K562 (cell line): Measurements from ENCODE around the gene COG7. TPM values are rescaled to one million over a fixed set of nuclear protein-coding genes. Genes with fewer than 3 reads are reported as not detected.

Experiments used
- ATAC-seq: fragments of 200-7000 bp; cut with Tn5 transposase; 3 replicates; pipeline ENCODE4 v1.9.1; 2020; ENCODE audit warnings: moderate library complexity
- BruUV-seq: library from RNA; stranded (reverse); fragments of 400-500 nt; replicated peaks from 2 replicates; lab custom pipeline; 2021; lab: Mats Ljungman, UMichigan
- CTCF ChIA-PET: fragments of 300-600 bp; formaldehyde crosslinking; extraction: SDS; loops from one replicate; lab custom pipeline; 2021; ENCODE audit warnings: low intra/inter-chr PET ratio; lab: Yijun Ruan, JAX
- POLR2A ChIA-PET: fragments of 300-600, 350-650 bp; sonication (Branson Sonifier 250); formaldehyde crosslinking; extraction: SDS; loops from one replicate; lab custom pipeline; 2021; ENCODE audit warnings: antibody characterized with exemption, inconsistent platforms; lab: Yijun Ruan, JAX
- DNase-seq, 4 experiments: peaks; one replicate each; pipeline versions ENCODE4 v3.0.0 to v3.0.0-alpha.2; 2011 to 2018; ENCODE audit warnings: low spot score in 3 of 4, mixed read lengths in 3 of 4; ENCODE audit errors: extremely low read depth in 1 of 4
- FAIRE-seq: peaks from 2 replicates; lab custom pipeline; 2011; peaks lifted over from hg19 to GRCh38; lab: Jason Lieb, UNC
- H2AFZ ChIP-seq: 2 replicates; pipeline ENCODE4 v1.6.0; 2011; ENCODE audit warnings: low read depth, low read length, control low read depth, inconsistent platforms
- H3K27ac ChIP-seq: fragments of 200-600 bp; 3 replicates; pipeline ENCODE4 v1.8.0; 2011; ENCODE audit warnings: low read depth, mild to moderate bottlenecking, control low read depth, inconsistent platforms, low read length, moderate library complexity, mixed read lengths; ENCODE audit errors: extremely low read depth
- H3K27me3 ChIP-seq, 2 experiments: fragments of 300-600 bp in 1 of 2; 2 replicates in 1 of 2; 3 replicates in 1 of 2; pipeline versions ENCODE4 v1.6.0 to v1.8.0; 2011; ENCODE audit warnings: inconsistent platforms in 2 of 2, low read length in 2 of 2, mild to moderate bottlenecking in 1 of 2, mixed read lengths in 1 of 2, moderate library complexity in 1 of 2; ENCODE audit not compliant: control insufficient read depth in 2 of 2, insufficient read depth in 2 of 2
- H3K36me3 ChIP-seq: fragments of 300-600 bp; 3 replicates; pipeline ENCODE4 v1.8.0; 2011; ENCODE audit warnings: mild to moderate bottlenecking, low read length, inconsistent platforms; ENCODE audit not compliant: control insufficient read depth, insufficient read depth
- H3K4me1 ChIP-seq, 2 experiments: fragments of 200-600 bp in 1 of 2; replicated peaks in 1 of 2; 2 replicates in 1 of 2; 3 replicates in 1 of 2; pipeline versions ENCODE4 v1.5.1 to v1.8.0; 2011; ENCODE audit warnings: inconsistent platforms in 2 of 2, low read length in 2 of 2, mild to moderate bottlenecking in 1 of 2, mixed read lengths in 1 of 2, moderate library complexity in 1 of 2; ENCODE audit not compliant: control insufficient read depth in 2 of 2, insufficient read depth in 2 of 2
- H3K4me2 ChIP-seq: 2 replicates; pipeline ENCODE4 v1.6.1; 2011; ENCODE audit warnings: low read length, control low read depth, inconsistent platforms, mixed read lengths; ENCODE audit not compliant: insufficient read depth
- H3K4me3 ChIP-seq: fragments of 200-600 bp; sonication (generic), shearing (Covaris generic); 2 replicates; pipeline ENCODE4 v1.5.1; 2016; ENCODE audit warnings: control low read depth, inconsistent platforms
- H3K79me2 ChIP-seq: fragments of 200-600 bp; 3 replicates; pipeline ENCODE4 v1.8.0; 2011; ENCODE audit warnings: low read length, inconsistent platforms; ENCODE audit not compliant: control insufficient read depth, insufficient read depth
- H3K9ac ChIP-seq, 2 experiments: 2 replicates each; pipeline versions ENCODE4 v1.6.0 to v1.6.1; 2011; ENCODE audit warnings: low read depth in 2 of 2, low read length in 2 of 2, control low read depth in 1 of 2, inconsistent platforms in 1 of 2, mild to moderate bottlenecking in 1 of 2, mixed read lengths in 1 of 2; ENCODE audit not compliant: insufficient read depth in 1 of 2
- H3K9me1 ChIP-seq: one replicate; pipeline ENCODE4 v1.6.0; 2011; ENCODE audit warnings: inconsistent platforms, mild to moderate bottlenecking, low read length, moderate library complexity; ENCODE audit not compliant: control insufficient read depth, insufficient read depth
- H3K9me3 ChIP-seq: replicated peaks from 2 replicates; pipeline ENCODE4 v1.5.1; 2011; ENCODE audit warnings: low read depth, low read length, inconsistent platforms; ENCODE audit not compliant: control insufficient read depth, insufficient read depth
- H4K20me1 ChIP-seq: replicated peaks from 2 replicates; pipeline ENCODE4 v1.6.1; 2011; ENCODE audit warnings: low read length, inconsistent platforms, mixed read lengths; ENCODE audit not compliant: control insufficient read depth, insufficient read depth
- MAFG ChIP-seq: fragments of 450-650 bp; conservative IDR thresholded peaks from 2 replicates; pipeline ENCODE4 v1.6.1; 2016; ENCODE audit warnings: missing genetic modification characterization, missing compliant biosample characterization
- NBN ChIP-seq: fragments of 450-650 bp; IDR thresholded peaks from 2 replicates; pipeline ENCODE4 v1.6.1; 2016; ENCODE audit warnings: low read depth, mild to moderate bottlenecking
- PTBP1 ChIP-seq: fragments of 200-400 bp; formaldehyde crosslinking; IDR thresholded peaks from 2 replicates; pipeline ENCODE4 v1.6.1; 2017; ENCODE audit warnings: low read depth, low read length
- SAFB2 ChIP-seq: fragments of 200-400 bp; formaldehyde crosslinking; IDR thresholded peaks from 2 replicates; pipeline ENCODE4 v1.6.1; 2018; ENCODE audit warnings: borderline replicate concordance, low read length, low read depth, moderate library complexity; ENCODE audit not compliant: severe bottlenecking
- whole genome bisulfite sequencing: fragments of 100-300 bp; shearing (Covaris generic); methylation state at CpG from one replicate; pipeline ENCODE4 v1.1.6; 2016; ENCODE audit warnings: low coverage, mixed read lengths; ENCODE audit not compliant: insufficient coverage; ENCODE audit errors: missing lambda C conversion rate; 5-methylcytosine and 5-hydroxymethylcytosine counted together
- in situ Hi-C: fragments of 300-500 bp; cut with MboI; formaldehyde crosslinking; loops from 4 replicates; pipeline ENCODE4 v1.15.0; 2018; ENCODE audit warnings: inconsistent platforms, mixed read lengths
- intact Hi-C: fragments of 100-400 bp; cut with micrococcal nuclease; formaldehyde crosslinking; loops from 2 replicates; pipeline ENCODE4 v1.14.2; 2022
- polyA plus RNA-seq, 8 experiments: library from polyadenylated mRNA; depleted of rRNA in 4 of 8; stranded (reverse) in 5 of 8; unstranded in 3 of 8; fragments of >200 nt; fragmentation: Nextera tagmentation in 2 of 8; fragmentation: Illumina TruSeq in 1 of 8; extraction: Ambion mirVana in 2 of 8; extraction: Trizol in 1 of 8; gene quantifications; 2 replicates each; pipeline versions ENCODE4 v1.2.1 to v1.2.3, GENCODE V29; 2011 to 2014; ENCODE audit warnings: inconsistent platforms in 1 of 8, missing spikeins in 1 of 8
- total RNA-seq, 7 experiments: library from RNA; depleted of rRNA in 6 of 7; stranded (reverse); fragments of >200 nt in 6 of 7; fragmentation: Illumina TruSeq in 2 of 7; extraction: Trizol in 2 of 7; gene quantifications; 2 replicates each; pipeline versions ENCODE4 v1.2.1 to v1.2.3, GENCODE V29; 2011 to 2021; ENCODE audit warnings: low replicate concordance in 1 of 7
- TF ChIP-seq, protein P1 (sequence below): fragments of 250-450 bp; sonication (Bioruptor Pico); IDR thresholded peaks from 2 replicates; pipeline ENCODE4 v1.8.0; 2022; ENCODE audit warnings: inconsistent platforms, mild to moderate bottlenecking, moderate library complexity, borderline replicate concordance
- TF ChIP-seq, protein P2 (sequence below): fragments of 450-650 bp; formaldehyde crosslinking; IDR thresholded peaks from 2 replicates; pipeline ENCODE4 v1.4.0; 2022; ENCODE audit warnings: missing genetic modification characterization

The COG7 gene
- total and polyA plus RNA-seq, 9 of the 15 experiments (the other 6 are each of a cell fraction or from before 2014, with no cell fraction given) = 3.8 to 17.6 (median 13.4) TPM

DNA sequence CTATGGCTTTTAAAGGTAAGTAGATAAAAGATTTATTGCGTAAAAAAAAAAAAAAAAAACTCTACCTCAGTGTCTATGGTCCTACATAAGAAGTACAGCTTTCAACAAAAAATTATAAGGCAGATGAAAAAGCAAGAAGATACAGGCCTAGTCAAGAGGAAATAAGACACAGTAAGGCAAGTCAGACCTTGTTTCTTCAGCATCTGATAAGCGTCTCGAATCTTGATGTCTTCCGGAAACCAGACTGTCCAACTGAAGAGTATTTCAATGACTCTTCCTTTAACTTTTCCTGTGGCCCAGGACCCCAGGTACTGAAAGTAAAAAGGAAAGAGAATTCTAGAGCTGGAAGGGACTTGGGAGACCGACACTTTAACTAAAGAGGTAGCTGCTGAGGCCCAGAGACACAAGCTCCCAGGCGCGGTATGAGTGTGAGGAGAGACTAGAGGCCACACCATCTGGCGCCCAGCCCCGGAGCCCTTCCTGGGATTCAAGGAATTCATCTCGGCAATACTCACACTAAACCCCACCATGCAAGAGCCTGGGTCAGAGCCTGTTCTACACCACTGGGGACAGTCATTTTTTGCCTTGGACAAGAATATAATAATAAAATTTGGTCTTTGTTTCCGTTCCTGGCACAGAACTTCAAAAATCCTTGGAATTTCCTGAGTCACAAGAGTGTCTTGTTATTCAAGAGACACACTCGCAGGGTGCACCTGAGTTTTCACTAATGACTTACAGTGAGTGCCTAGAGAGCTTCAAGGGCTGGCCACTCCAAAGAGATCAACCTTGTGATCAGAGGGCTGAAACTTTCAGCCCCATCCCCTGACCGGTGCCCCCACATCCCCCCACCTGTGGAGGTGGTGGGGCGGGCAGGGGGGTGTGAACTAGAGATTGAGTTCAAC, 38.8 kb upstream of the COG7 start (continued):
- TF ChIP-seq, protein P1, sequence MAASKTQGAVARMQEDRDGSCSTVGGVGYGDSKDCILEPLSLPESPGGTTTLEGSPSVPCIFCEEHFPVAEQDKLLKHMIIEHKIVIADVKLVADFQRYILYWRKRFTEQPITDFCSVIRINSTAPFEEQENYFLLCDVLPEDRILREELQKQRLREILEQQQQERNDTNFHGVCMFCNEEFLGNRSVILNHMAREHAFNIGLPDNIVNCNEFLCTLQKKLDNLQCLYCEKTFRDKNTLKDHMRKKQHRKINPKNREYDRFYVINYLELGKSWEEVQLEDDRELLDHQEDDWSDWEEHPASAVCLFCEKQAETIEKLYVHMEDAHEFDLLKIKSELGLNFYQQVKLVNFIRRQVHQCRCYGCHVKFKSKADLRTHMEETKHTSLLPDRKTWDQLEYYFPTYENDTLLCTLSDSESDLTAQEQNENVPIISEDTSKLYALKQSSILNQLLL = no peak
- TF ChIP-seq PTBP1 (no peak), MAFG (tag) (no peak), NBN (no peak)

DNA sequence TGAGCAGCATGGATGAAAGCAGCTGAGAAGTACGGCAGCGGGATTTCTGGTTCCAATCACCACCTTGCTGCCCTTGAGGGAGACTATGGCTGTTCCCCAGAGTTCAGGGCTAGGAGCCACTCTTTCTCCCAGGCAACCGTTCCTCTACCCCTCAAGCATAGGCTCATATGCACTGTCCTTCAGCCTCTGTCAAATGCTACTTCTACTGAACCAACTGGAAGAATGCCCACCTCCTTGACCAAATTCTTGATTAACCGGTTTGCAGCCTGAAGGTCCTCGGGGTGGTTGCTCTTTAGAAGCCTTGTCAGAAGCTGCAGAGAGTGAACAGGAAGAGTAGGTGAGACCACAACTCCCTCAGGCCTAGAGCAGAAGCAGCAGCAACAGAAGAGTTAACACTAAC, 33.5 kb upstream of the COG7 start:
- BruUV-seq = no TSS peak
- Histone ChIP-seq H3K9me3 (no peaks in the 10 kb centered on the region), H3K4me3 (no peak overlapping the region), H3K9ac (no peak overlapping the region), H3K9me1 (peaks cover 2% of the 10 kb centered on the region), H2AFZ (no peak overlapping the region), H3K27ac (no peak overlapping the region), H3K79me2 (no peaks in the 10 kb centered on the region), H3K4me2 (no peak overlapping the region), H3K27me3 (no peaks in the 10 kb centered on the region), H4K20me1 (peaks cover 4% of the 10 kb centered on the region; the same call in 1 of the 2 replicates), H3K36me3 (peaks cover 92% of the 10 kb centered on the region), H3K4me1 (no peaks in the 10 kb centered on the region)
- intact Hi-C loops (no loop called here), in situ Hi-C loops (no loop called here)
- CTCF ChIA-PET = no interaction called here
- WGBS = 89% methylated on average over 5 of the region's 5 CpGs
- no peak for FAIRE-seq
- no peak for ATAC-seq
- DNase-seq = no peak
- POLR2A ChIA-PET = interaction anchor here (0.6 to 0.9 kb wide), 2 partner anchors 11 to 62 kb away, joined by 3 to 5 read pairs; no protein-coding TSS in a partner anchor
- TF ChIP-seq SAFB2 = no peak
- TF ChIP-seq, protein P2, sequence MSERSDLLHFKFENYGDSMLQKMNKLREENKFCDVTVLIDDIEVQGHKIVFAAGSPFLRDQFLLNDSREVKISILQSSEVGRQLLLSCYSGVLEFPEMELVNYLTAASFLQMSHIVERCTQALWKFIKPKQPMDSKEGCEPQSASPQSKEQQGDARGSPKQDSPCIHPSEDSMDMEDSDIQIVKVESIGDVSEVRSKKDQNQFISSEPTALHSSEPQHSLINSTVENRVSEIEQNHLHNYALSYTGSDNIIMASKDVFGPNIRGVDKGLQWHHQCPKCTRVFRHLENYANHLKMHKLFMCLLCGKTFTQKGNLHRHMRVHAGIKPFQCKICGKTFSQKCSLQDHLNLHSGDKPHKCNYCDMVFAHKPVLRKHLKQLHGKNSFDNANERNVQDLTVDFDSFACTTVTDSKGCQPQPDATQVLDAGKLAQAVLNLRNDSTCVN (CRISPR knock-in tag) = no peak
